ENCODE data around the gene EMP1. TPM values are rescaled to one million over a fixed set of nuclear protein-coding genes. Genes with fewer than 3 reads are reported as not detected.

EMP1 gene
- polyA plus RNA-seq, 1 donor from 2014 or later: 0.33 TPM

DNA sequence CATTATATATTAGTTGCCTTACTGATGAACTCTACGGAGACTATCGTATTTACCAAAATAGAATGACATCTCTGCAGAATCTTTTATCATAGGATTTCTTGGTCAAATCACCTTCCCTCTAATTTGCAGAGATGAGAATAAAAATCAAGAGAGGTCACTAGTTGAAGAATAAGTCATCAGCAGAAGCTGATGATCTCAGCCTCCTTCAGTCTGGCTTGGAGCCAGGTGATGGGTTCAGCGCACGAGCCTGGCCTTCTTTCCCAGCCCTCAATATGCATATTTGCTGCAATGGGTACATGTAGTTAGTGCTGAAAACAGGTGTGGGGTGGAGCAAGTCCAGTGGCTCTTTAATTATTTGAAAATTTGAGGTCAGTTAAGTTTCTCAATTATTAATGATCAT lies 19.2 kb upstream of the EMP1 start:
- H3K79me2 ChIP-seq (replicated peaks; ENCODE audit: insufficient read depth, low read length): no peaks in the 10 kb centered on the region
- no peaks in the 10 kb centered on the region for H3K36me3 ChIP-seq (ENCODE audit: insufficient read depth, low read length)
- no peak overlapping the region for H3K27ac ChIP-seq (ENCODE audit: low read length)
- no peak for TF ChIP-seq EP300 (conservative IDR thresholded peaks at IDR 0.05; ENCODE audit: poor library complexity, severe bottlenecking)
- no peak for TF ChIP-seq SMC3 (conservative IDR thresholded peaks at IDR 0.05; ENCODE audit: poor library complexity)
- no peak for TF ChIP-seq RAD21 (conservative IDR thresholded peaks at IDR 0.05)
- TF ChIP-seq, protein P1, sequence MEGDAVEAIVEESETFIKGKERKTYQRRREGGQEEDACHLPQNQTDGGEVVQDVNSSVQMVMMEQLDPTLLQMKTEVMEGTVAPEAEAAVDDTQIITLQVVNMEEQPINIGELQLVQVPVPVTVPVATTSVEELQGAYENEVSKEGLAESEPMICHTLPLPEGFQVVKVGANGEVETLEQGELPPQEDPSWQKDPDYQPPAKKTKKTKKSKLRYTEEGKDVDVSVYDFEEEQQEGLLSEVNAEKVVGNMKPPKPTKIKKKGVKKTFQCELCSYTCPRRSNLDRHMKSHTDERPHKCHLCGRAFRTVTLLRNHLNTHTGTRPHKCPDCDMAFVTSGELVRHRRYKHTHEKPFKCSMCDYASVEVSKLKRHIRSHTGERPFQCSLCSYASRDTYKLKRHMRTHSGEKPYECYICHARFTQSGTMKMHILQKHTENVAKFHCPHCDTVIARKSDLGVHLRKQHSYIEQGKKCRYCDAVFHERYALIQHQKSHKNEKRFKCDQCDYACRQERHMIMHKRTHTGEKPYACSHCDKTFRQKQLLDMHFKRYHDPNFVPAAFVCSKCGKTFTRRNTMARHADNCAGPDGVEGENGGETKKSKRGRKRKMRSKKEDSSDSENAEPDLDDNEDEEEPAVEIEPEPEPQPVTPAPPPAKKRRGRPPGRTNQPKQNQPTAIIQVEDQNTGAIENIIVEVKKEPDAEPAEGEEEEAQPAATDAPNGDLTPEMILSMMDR (IDR thresholded peaks at IDR 0.05; ENCODE audit: poor library complexity, severe bottlenecking): no peak
- no peak for TF ChIP-seq MXI1 (conservative IDR thresholded peaks at IDR 0.05; ENCODE audit: poor library complexity, severe bottlenecking)
- TF ChIP-seq POLR2AphosphoS5 (IDR thresholded peaks at IDR 0.05): no peak
- TF ChIP-seq TAF1 (IDR thresholded peaks at IDR 0.05; ENCODE audit: low read depth): no peak
- TF ChIP-seq, protein P2, sequence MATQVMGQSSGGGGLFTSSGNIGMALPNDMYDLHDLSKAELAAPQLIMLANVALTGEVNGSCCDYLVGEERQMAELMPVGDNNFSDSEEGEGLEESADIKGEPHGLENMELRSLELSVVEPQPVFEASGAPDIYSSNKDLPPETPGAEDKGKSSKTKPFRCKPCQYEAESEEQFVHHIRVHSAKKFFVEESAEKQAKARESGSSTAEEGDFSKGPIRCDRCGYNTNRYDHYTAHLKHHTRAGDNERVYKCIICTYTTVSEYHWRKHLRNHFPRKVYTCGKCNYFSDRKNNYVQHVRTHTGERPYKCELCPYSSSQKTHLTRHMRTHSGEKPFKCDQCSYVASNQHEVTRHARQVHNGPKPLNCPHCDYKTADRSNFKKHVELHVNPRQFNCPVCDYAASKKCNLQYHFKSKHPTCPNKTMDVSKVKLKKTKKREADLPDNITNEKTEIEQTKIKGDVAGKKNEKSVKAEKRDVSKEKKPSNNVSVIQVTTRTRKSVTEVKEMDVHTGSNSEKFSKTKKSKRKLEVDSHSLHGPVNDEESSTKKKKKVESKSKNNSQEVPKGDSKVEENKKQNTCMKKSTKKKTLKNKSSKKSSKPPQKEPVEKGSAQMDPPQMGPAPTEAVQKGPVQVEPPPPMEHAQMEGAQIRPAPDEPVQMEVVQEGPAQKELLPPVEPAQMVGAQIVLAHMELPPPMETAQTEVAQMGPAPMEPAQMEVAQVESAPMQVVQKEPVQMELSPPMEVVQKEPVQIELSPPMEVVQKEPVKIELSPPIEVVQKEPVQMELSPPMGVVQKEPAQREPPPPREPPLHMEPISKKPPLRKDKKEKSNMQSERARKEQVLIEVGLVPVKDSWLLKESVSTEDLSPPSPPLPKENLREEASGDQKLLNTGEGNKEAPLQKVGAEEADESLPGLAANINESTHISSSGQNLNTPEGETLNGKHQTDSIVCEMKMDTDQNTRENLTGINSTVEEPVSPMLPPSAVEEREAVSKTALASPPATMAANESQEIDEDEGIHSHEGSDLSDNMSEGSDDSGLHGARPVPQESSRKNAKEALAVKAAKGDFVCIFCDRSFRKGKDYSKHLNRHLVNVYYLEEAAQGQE (IDR thresholded peaks at IDR 0.05; ENCODE audit: borderline replicate concordance): no peak
- TF ChIP-seq EZH2 (IDR thresholded peaks at IDR 0.05; ENCODE audit: borderline replicate concordance, insufficient read depth, low read length, poor library complexity, severe bottlenecking): no peak
- no peak overlapping the region for H3K4me2 ChIP-seq (ENCODE audit: low read length)
- no peaks in the 10 kb centered on the region for H4K20me1 ChIP-seq (ENCODE audit: insufficient read depth)
- H3K9me3 ChIP-seq (ENCODE audit: low read length): no peaks in the 10 kb centered on the region
- H3K27me3 ChIP-seq (ENCODE audit: insufficient read depth, low read depth, low read length): no peaks in the 10 kb centered on the region
- no peak overlapping the region for H3K4me3 ChIP-seq (ENCODE audit: low read length)
- no peaks in the 10 kb centered on the region for H3K9me2 ChIP-seq (ENCODE audit: insufficient read depth, low read length)
- H3K9ac ChIP-seq (ENCODE audit: low read length): no peak overlapping the region
- no peaks in the 10 kb centered on the region for H3F3A ChIP-seq (ENCODE audit: insufficient read depth, low read length, poor library complexity, severe bottlenecking)
- H2AFZ ChIP-seq (ENCODE audit: low read depth, low read length): no peak overlapping the region

DNA sequence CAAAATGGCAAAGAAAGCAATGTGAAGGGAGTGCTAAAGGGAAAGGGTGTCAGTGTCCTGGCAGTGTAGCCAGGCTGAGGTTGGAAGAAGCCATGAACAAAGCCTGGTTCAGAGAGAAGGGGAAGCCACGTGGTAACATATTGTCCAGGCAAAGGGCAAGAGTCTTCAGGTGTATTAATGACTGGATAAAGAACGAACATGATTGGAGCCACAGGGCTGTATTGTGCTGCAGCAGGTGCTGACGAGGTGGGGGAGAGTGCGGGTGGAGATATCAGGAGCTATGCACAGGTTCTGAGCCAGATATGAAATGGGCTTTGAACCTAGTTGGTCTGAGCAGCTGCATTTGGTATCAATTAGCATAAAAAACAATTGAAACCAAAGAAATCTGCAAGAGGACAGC lies 18.6 kb upstream of the EMP1 start:
- H3F3A ChIP-seq (ENCODE audit: insufficient read depth, low read length, poor library complexity, severe bottlenecking): no peaks in the 10 kb centered on the region
- TF ChIP-seq POLR2AphosphoS5 (IDR thresholded peaks at IDR 0.05) (no peak), MXI1 (conservative IDR thresholded peaks at IDR 0.05; ENCODE audit: poor library complexity, severe bottlenecking) (no peak), EP300 (conservative IDR thresholded peaks at IDR 0.05; ENCODE audit: poor library complexity, severe bottlenecking) (no peak), SMC3 (conservative IDR thresholded peaks at IDR 0.05; ENCODE audit: poor library complexity) (no peak), RAD21 (conservative IDR thresholded peaks at IDR 0.05) (no peak), TAF1 (IDR thresholded peaks at IDR 0.05; ENCODE audit: low read depth) (no peak), EZH2 (IDR thresholded peaks at IDR 0.05; ENCODE audit: borderline replicate concordance, insufficient read depth, low read length, poor library complexity, severe bottlenecking) (no peak)
- TF ChIP-seq, protein P1 (IDR thresholded peaks at IDR 0.05; ENCODE audit: poor library complexity, severe bottlenecking): no peak
- TF ChIP-seq, protein P2 (IDR thresholded peaks at IDR 0.05; ENCODE audit: borderline replicate concordance): no peak
- H3K79me2 ChIP-seq (replicated peaks; ENCODE audit: insufficient read depth, low read length): no peaks in the 10 kb centered on the region
- no peaks in the 10 kb centered on the region for H4K20me1 ChIP-seq (ENCODE audit: insufficient read depth)
- H3K27me3 ChIP-seq (ENCODE audit: insufficient read depth, low read depth, low read length): no peaks in the 10 kb centered on the region
- no peak overlapping the region for H2AFZ ChIP-seq (ENCODE audit: low read depth, low read length)
- no peak overlapping the region for H3K4me3 ChIP-seq (ENCODE audit: low read length)
- no peak overlapping the region for H3K9ac ChIP-seq (ENCODE audit: low read length)
- no peaks in the 10 kb centered on the region for H3K9me3 ChIP-seq (ENCODE audit: low read length)
- H3K27ac ChIP-seq (ENCODE audit: low read length): no peak overlapping the region
- H3K9me2 ChIP-seq (ENCODE audit: insufficient read depth, low read length): no peaks in the 10 kb centered on the region
- H3K4me2 ChIP-seq (ENCODE audit: low read length): no peak overlapping the region
- H3K36me3 ChIP-seq (ENCODE audit: insufficient read depth, low read length): no peaks in the 10 kb centered on the region
